Hematopoietic multipotent progenitor cell treated with erythropoietin and hydrocortisone succinate and interleukin-3 and kit ligand, for 15 days (in vitro differentiated cells): ENCODE measurements around the gene CACNA1H.
"Not testable (repeated sequence)": the region's sequence is repeated elsewhere in the genome, so short reads cannot be mapped to it uniquely, and the experiment has no call there.

Source experiments
- DNase-seq: peaks from one replicate; pipeline ENCODE4 v3.0.0-alpha.2; 2015; ENCODE audit warnings: low spot score

Gene CACNA1H

GRCh38 chr16:1255276-1256122 lies 102.6 kb downstream of the CACNA1H start, which contains the start of gene TPSD1:
Gene TPSD1 (plus strand): TSS chr16:1256069. CDS start chr16:1256281, 212 bp downstream.
- not testable (repeated sequence) for DNase-seq

GRCh38 chr16:1256296-1256873 lies 103.5 kb downstream of the CACNA1H start:
- DNase-seq = not testable (repeated sequence)

GRCh38 chr16:1256874-1257322 lies 104.0 kb downstream of the CACNA1H start:
- no peak for DNase-seq

GRCh38 chr16:1257561-1258224 lies 104.8 kb downstream of the CACNA1H start:
- DNase-seq = no peak

GRCh38 chr16:1258225-1258600 lies 105.3 kb downstream of the CACNA1H start:
- DNase-seq = no peak

GRCh38 chr16:1258906-1259759 lies 106.2 kb downstream of the CACNA1H start:
- DNase-seq = no peak

- DNase-seq = no peak
Measured at GRCh38 chr16:1259760-1260068, 106.8 kb downstream of the CACNA1H start.

- DNase-seq = no peak
Measured at GRCh38 chr16:1260101-1260680, 107.3 kb downstream of the CACNA1H start.

- DNase-seq = no peak
Measured at GRCh38 chr16:1261131-1261892, 108.4 kb downstream of the CACNA1H start.

- DNase-seq = no peak
Measured at GRCh38 chr16:1262210-1262845, 109.4 kb downstream of the CACNA1H start.

GRCh38 chr16:1262846-1263221 lies 109.9 kb downstream of the CACNA1H start:
- no peak for DNase-seq

GRCh38 chr16:1263591-1264344 lies 110.9 kb downstream of the CACNA1H start:
- DNase-seq = no peak

- DNase-seq = no peak
Measured at GRCh38 chr16:1264345-1265089, 111.6 kb downstream of the CACNA1H start.

GRCh38 chr16:1265090-1265630 lies 112.3 kb downstream of the CACNA1H start:
- no peak for DNase-seq

GRCh38 chr16:1265826-1266225 lies 112.9 kb downstream of the CACNA1H start:
- DNase-seq = no peak

- not testable (repeated sequence) for DNase-seq
Measured at GRCh38 chr16:1269418-1269817, 116.5 kb downstream of the CACNA1H start.

- DNase-seq = no peak
Measured at GRCh38 chr16:1271380-1271723, 118.4 kb downstream of the CACNA1H start.
